Measurements from ENCODE around the gene PTPRN2.

- no peak for TF ChIP-seq POLR2A (IDR thresholded peaks at IDR 0.05)
- TF ChIP-seq POLR2AphosphoS5 (IDR thresholded peaks at IDR 0.05), result no peak
- TF ChIP-seq CTCF (IDR thresholded peaks at IDR 0.05), result no peak
- TF ChIP-seq EP300 (IDR thresholded peaks at IDR 0.05), result no peak
Measured at GRCh38 chr7:158062661-158063060, 525.0 kb downstream of the PTPRN2 start.
